PC-3 (cell line): ENCODE measurements around the gene BSCL2. TPM values are rescaled to one million over a fixed set of nuclear protein-coding genes. Genes with fewer than 3 reads are reported as not detected.

Experiments used
- ATAC-seq: fragments of 200-7000 bp; cut with Tn5 transposase; 2 replicates; pipeline ENCODE4 v1.9.1; 2020; ENCODE audit warnings: mild to moderate bottlenecking, moderate library complexity
- BruUV-seq: library from RNA; stranded (reverse); fragments of 400-500 nt; replicated peaks from 2 replicates; lab custom pipeline; 2021; lab: Mats Ljungman, UMichigan
- CTCF ChIA-PET: fragments of 300-600 bp; sonication (Branson Sonifier 250); formaldehyde crosslinking; loops from one replicate; lab custom pipeline; 2022; ENCODE audit warnings: antibody characterized with exemption; lab: Charles Lee
- POLR2A ChIA-PET: fragments of 300-600 bp; sonication (Branson Sonifier 250); formaldehyde crosslinking; loops from one replicate; lab custom pipeline; 2022; ENCODE audit warnings: antibody characterized with exemption; ENCODE audit not compliant: unreplicated experiment; lab: Charles Lee
- DNase-seq: peaks from one replicate; pipeline ENCODE4 v3.0.0-alpha.2; 2015
- H2AFZ ChIP-seq: fragments of 300-600 bp; sonication (generic); 2 replicates; pipeline ENCODE4 v1.6.0; 2016; ENCODE audit warnings: antibody characterized with exemption, low read length
- H3F3A ChIP-seq: fragments of 300-600 bp; sonication (generic); one replicate; pipeline ENCODE4 v1.6.0; 2017; ENCODE audit warnings: antibody characterized with exemption, low read length, control low read depth, mild to moderate bottlenecking; ENCODE audit not compliant: unreplicated experiment
- H3K27ac ChIP-seq: fragments of 300-600 bp; sonication (generic); 2 replicates; pipeline ENCODE4 v1.5.1; 2016; ENCODE audit warnings: mild to moderate bottlenecking, low read length
- H3K27me3 ChIP-seq: fragments of 300-600 bp; sonication (generic); 2 replicates; pipeline ENCODE4 v1.6.1; 2016; ENCODE audit warnings: low read length, mixed read lengths
- H3K36me3 ChIP-seq: fragments of 300-600 bp; sonication (generic); 2 replicates; pipeline ENCODE4 v1.6.1; 2016; ENCODE audit warnings: low read depth, mixed run types, low read length, mixed read lengths
- H3K4me1 ChIP-seq: fragments of 300-600 bp; sonication (generic); 2 replicates; pipeline ENCODE4 v1.5.1; 2016; ENCODE audit warnings: low read length; ENCODE audit not compliant: insufficient read depth
- H3K4me2 ChIP-seq: fragments of 300-600 bp; sonication (generic); 2 replicates; pipeline ENCODE4 v1.6.0; 2016; ENCODE audit warnings: low read length
- H3K4me3 ChIP-seq: fragments of 300-600 bp; sonication (generic); 2 replicates; pipeline ENCODE4 v1.5.1; 2016; ENCODE audit warnings: mild to moderate bottlenecking, low read length, mixed read lengths
- H3K79me2 ChIP-seq: fragments of 300-600 bp; sonication (generic); 2 replicates; pipeline ENCODE4 v1.6.1; 2017; ENCODE audit warnings: low read length, mixed read lengths
- H3K9ac ChIP-seq: fragments of 300-600 bp; sonication (generic); 2 replicates; pipeline ENCODE4 v1.6.0; 2016; ENCODE audit warnings: mild to moderate bottlenecking, low read length
- H3K9me2 ChIP-seq: fragments of 300-600 bp; sonication (generic); replicated peaks from 2 replicates; pipeline ENCODE4 v1.6.1; 2016; ENCODE audit warnings: mixed run types, low read length, mixed read lengths
- H3K9me3 ChIP-seq: fragments of 300-600 bp; sonication (generic); 2 replicates; pipeline ENCODE4 v1.6.1; 2016; ENCODE audit warnings: low read length, mixed read lengths
- H4K20me1 ChIP-seq: fragments of 300-600 bp; sonication (generic); 2 replicates; pipeline ENCODE4 v1.6.1; 2016; ENCODE audit warnings: low read length, mixed read lengths
- EZH2 ChIP-seq: fragments of 300-600 bp; sonication (generic); IDR thresholded peaks from one replicate; pipeline ENCODE4 v1.6.1; 2017; ENCODE audit warnings: antibody characterized with exemption, mild to moderate bottlenecking, low read length; ENCODE audit not compliant: unreplicated experiment
- EZH2phosphoT487 ChIP-seq: fragments of 300-600 bp; sonication (generic); IDR thresholded peaks from 2 replicates; pipeline ENCODE4 v1.6.1; 2018; ENCODE audit warnings: mild to moderate bottlenecking, antibody characterized with exemption, low read length, borderline replicate concordance
- intact Hi-C: fragments of 100-400 bp; cut with micrococcal nuclease; formaldehyde crosslinking; loops from 2 replicates; pipeline ENCODE4 v1.9.0; 2023
- total RNA-seq: library from RNA; depleted of rRNA; stranded (reverse); fragments of >200 nt; gene quantifications from 2 replicates; pipeline ENCODE4 v1.2.3, GENCODE V29; 2014
- TF ChIP-seq, protein P1 (sequence below): fragments of 300-600 bp; sonication (generic); conservative IDR thresholded peaks from 2 replicates; pipeline ENCODE4 v1.5.1; 2017; ENCODE audit warnings: antibody characterized with exemption, low read depth, mild to moderate bottlenecking, low read length

The BSCL2 gene
- total RNA-seq, 1 experiment from 2014 or later: 65.7 TPM

DNA sequence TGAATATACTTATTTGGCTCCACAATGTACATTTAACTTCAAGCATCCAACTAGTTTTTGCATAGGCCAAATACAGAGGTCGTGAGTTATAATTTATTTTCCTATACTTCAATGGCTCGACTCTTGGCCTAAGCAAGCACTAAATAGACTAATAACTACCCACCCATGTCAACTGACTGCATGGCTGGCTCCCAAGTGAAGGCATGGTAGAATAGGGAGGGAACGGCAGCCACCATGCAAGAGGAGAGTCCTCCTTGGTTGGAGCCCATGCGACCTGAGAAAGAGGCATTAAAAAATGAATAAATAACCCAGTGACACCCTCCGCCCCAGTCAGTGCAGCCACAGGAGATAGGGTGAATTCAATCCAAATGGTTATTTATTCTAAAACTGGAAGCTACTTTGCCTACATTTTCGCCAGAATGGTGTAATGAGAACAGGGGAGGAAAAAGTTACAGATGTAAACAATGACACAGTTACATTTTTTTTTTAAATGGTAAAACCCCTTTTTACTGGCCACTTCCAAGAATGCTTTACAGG lies 5.1 kb upstream of the BSCL2 start:
- ATAC-seq: no peak
- H3K4me3 ChIP-seq: no peak overlapping the region
- no peak for TF ChIP-seq EZH2phosphoT487
- TF ChIP-seq, protein P1, sequence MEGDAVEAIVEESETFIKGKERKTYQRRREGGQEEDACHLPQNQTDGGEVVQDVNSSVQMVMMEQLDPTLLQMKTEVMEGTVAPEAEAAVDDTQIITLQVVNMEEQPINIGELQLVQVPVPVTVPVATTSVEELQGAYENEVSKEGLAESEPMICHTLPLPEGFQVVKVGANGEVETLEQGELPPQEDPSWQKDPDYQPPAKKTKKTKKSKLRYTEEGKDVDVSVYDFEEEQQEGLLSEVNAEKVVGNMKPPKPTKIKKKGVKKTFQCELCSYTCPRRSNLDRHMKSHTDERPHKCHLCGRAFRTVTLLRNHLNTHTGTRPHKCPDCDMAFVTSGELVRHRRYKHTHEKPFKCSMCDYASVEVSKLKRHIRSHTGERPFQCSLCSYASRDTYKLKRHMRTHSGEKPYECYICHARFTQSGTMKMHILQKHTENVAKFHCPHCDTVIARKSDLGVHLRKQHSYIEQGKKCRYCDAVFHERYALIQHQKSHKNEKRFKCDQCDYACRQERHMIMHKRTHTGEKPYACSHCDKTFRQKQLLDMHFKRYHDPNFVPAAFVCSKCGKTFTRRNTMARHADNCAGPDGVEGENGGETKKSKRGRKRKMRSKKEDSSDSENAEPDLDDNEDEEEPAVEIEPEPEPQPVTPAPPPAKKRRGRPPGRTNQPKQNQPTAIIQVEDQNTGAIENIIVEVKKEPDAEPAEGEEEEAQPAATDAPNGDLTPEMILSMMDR: no peak
- no peak for TF ChIP-seq EZH2
- ChIA-PET CTCF (no interaction called here), POLR2A (no interaction called here)
- no peak overlapping the region for H2AFZ ChIP-seq
- no TSS peak for BruUV-seq
- H3K9me2 ChIP-seq: no peaks in the 10 kb centered on the region
- peaks cover 1% of the 10 kb centered on the region for H3F3A ChIP-seq
- H3K4me1 ChIP-seq: no peaks in the 10 kb centered on the region
- no peaks in the 10 kb centered on the region for H3K9me3 ChIP-seq
- no peak overlapping the region for H3K9ac ChIP-seq
- intact Hi-C loops: no loop called here
- DNase-seq: no peak
- H3K79me2 ChIP-seq: peaks cover 16% of the 10 kb centered on the region; the same call in 1 of the 2 replicates
- no peak overlapping the region for H3K27ac ChIP-seq
- peaks cover 72% of the 10 kb centered on the region for H3K36me3 ChIP-seq
- H3K27me3 ChIP-seq: no peaks in the 10 kb centered on the region
- no peak overlapping the region for H3K4me2 ChIP-seq
- no peaks in the 10 kb centered on the region for H4K20me1 ChIP-seq

GRCh38 chr11:62710001-62710345 lies 2.7 kb upstream of the BSCL2 start:
- 0 out of 2 replicates have a peak, but pooled peaks cover 5% of the 10 kb centered on the region for H3K79me2 ChIP-seq
- H3K27ac ChIP-seq: no peak overlapping the region
- peaks cover 6% of the 10 kb centered on the region for H3F3A ChIP-seq
- DNase-seq (no peak), ATAC-seq (no peak)
- H3K27me3 ChIP-seq: no peaks in the 10 kb centered on the region
- H3K9me2 ChIP-seq: no peaks in the 10 kb centered on the region
- intact Hi-C loops: no loop called here
- H3K4me3 ChIP-seq: no peak overlapping the region
- H3K4me1 ChIP-seq: peaks cover 17% of the 10 kb centered on the region
- peaks cover 49% of the 10 kb centered on the region for H3K36me3 ChIP-seq
- H2AFZ ChIP-seq: no peak overlapping the region
- no peak overlapping the region for H3K4me2 ChIP-seq
- no TSS peak for BruUV-seq
- no peaks in the 10 kb centered on the region for H4K20me1 ChIP-seq
- no peak overlapping the region for H3K9ac ChIP-seq
- no peaks in the 10 kb centered on the region for H3K9me3 ChIP-seq
- ChIA-PET CTCF (no interaction called here), POLR2A (no interaction called here)
- TF ChIP-seq EZH2phosphoT487 (no peak), EZH2 (no peak)
- TF ChIP-seq, protein P1: no peak

DNA sequence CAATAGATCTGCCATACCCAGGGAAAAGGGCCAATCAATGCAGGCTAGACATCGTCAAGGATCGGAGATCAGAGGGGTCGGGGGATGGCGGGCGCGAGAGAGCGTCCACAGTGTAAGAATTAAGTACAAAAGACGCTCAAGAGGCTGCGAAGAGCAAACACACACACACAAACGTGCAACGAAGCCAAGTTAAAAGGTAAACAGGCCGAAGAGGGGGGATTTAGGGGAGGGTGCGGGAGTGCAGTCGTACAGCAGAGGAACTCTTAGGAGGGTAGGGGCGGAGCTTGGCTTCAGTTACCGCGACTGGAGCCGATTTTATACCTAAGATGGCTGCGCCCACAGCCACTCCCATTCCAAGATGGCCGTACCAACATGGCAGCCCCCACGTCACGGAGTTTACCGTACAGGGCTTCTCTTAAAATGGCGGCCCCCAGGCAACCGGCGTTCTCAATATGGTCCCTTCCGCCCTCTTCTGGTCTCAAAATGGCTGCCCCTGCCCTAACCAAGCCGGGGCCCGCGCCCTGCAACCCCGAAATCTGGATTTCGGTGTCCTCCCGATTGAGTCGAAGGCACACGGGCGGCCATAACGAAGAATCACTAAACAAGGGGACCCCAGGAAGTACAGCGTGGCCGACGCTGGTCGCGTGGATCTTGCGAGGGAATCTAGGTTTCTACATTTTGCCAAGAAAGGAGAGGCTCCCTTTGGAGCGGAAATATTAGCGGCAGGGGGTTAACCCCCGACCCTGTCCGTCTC lies 2.2 kb upstream of the BSCL2 start:
- Histone ChIP-seq H3K4me3 (no peak overlapping the region), H3K9me2 (no peaks in the 10 kb centered on the region), H2AFZ (no peak overlapping the region), H4K20me1 (no peaks in the 10 kb centered on the region), H3K27me3 (no peaks in the 10 kb centered on the region), H3F3A (peaks cover 6% of the 10 kb centered on the region), H3K4me1 (peaks cover 17% of the 10 kb centered on the region), H3K27ac (no peak overlapping the region), H3K36me3 (peaks cover 45% of the 10 kb centered on the region), H3K9me3 (no peaks in the 10 kb centered on the region), H3K79me2 (0 out of 2 replicates have a peak, but pooled peaks cover 5% of the 10 kb centered on the region), H3K4me2 (no peak overlapping the region), H3K9ac (no peak overlapping the region)
- intact Hi-C loops: no loop called here
- no peak for DNase-seq
- POLR2A ChIA-PET: no interaction called here
- no peak for ATAC-seq
- CTCF ChIA-PET: no interaction called here
- BruUV-seq: no TSS peak
- TF ChIP-seq EZH2phosphoT487 (no peak), EZH2 (no peak)
- TF ChIP-seq, protein P1: no peak
